CD14-positive monocyte (primary cell): ENCODE data around the gene PSMB5. TPM values are rescaled to one million over a fixed set of nuclear protein-coding genes. Genes with fewer than 3 reads are reported as not detected.

Experiments
- DNase-seq, 3 donors: peaks; one replicate each; pipeline ENCODE4 v3.0.0-alpha.2; 2011 to 2022
- H2AFZ ChIP-seq: 2 replicates; pipeline ENCODE4 v1.6.0; 2012; ENCODE audit warnings: mild to moderate bottlenecking, low read depth, low read length, inconsistent platforms; ENCODE audit not compliant: insufficient read depth, poor library complexity, severe bottlenecking
- H3K27ac ChIP-seq, 2 donors: 1 replicate in 1 of 2; 2 replicates in 1 of 2; pipeline ENCODE4 v1.5.1; 2012 to 2013; ENCODE audit warnings: low read length in 2 of 2, control low read depth in 1 of 2, inconsistent platforms in 1 of 2, low read depth in 1 of 2, mild to moderate bottlenecking in 1 of 2
- H3K27me3 ChIP-seq, 2 donors: one replicate each; pipeline versions ENCODE4 v1.6.0 to v1.6.1; 2011 to 2013; ENCODE audit warnings: low read length in 2 of 2; ENCODE audit not compliant: control insufficient read depth in 2 of 2, insufficient read depth in 2 of 2
- H3K36me3 ChIP-seq, 2 donors: replicated peaks in 1 of 2; 1 replicate in 1 of 2; 2 replicates in 1 of 2; pipeline versions ENCODE4 v1.5.1 to v1.6.1; 2012 to 2013; ENCODE audit warnings: low read length in 2 of 2, control low read depth in 1 of 2, inconsistent platforms in 1 of 2, mild to moderate bottlenecking in 1 of 2; ENCODE audit not compliant: insufficient read depth in 2 of 2, control insufficient read depth in 1 of 2
- H3K4me1 ChIP-seq, 2 donors: 1 replicate in 1 of 2; 2 replicates in 1 of 2; pipeline versions ENCODE4 v1.5.1 to v1.6.1; 2012 to 2013; ENCODE audit warnings: low read length in 2 of 2, control low read depth in 1 of 2, inconsistent platforms in 1 of 2, mild to moderate bottlenecking in 1 of 2, moderate library complexity in 1 of 2; ENCODE audit not compliant: insufficient read depth in 2 of 2, control insufficient read depth in 1 of 2
- H3K4me2 ChIP-seq: replicated peaks from 2 replicates; pipeline ENCODE3; 2012; ENCODE audit warnings: low read length, moderate library complexity, mild to moderate bottlenecking; ENCODE audit not compliant: poor library complexity, severe bottlenecking; ENCODE audit errors: extremely low read depth
- H3K4me3 ChIP-seq, 3 experiments: fragments of 200-600 bp in 1 of 3; sonication (generic) in 1 of 3; replicated peaks in 1 of 3; 1 replicate in 2 of 3; 2 replicates in 1 of 3; pipeline ENCODE4 v1.5.1; 2011 to 2013; ENCODE audit warnings: low read length in 3 of 3, mild to moderate bottlenecking in 3 of 3, control low read depth in 2 of 3, low read depth in 2 of 3, inconsistent platforms in 1 of 3, moderate library complexity in 1 of 3
- H3K79me2 ChIP-seq: 2 replicates; pipeline ENCODE4 v1.6.0; 2012; ENCODE audit warnings: mild to moderate bottlenecking, control low read depth, inconsistent platforms, low read length, moderate library complexity; ENCODE audit not compliant: insufficient read depth
- H3K9ac ChIP-seq: 2 replicates; pipeline ENCODE4 v1.6.0; 2017; ENCODE audit warnings: low read length, mild to moderate bottlenecking; ENCODE audit not compliant: insufficient read depth, poor library complexity, severe bottlenecking
- H3K9me3 ChIP-seq, 2 donors: replicated peaks in 1 of 2; 1 replicate in 1 of 2; 2 replicates in 1 of 2; pipeline versions ENCODE4 v1.5.1 to v1.6.1; 2012 to 2013; ENCODE audit warnings: low read length in 2 of 2, control low read depth in 1 of 2; ENCODE audit not compliant: control insufficient read depth in 1 of 2, insufficient read depth in 1 of 2
- H4K20me1 ChIP-seq: 2 replicates; pipeline ENCODE4 v1.6.0; 2012; ENCODE audit warnings: mild to moderate bottlenecking, low read length, control low read depth, moderate library complexity; ENCODE audit not compliant: insufficient read depth
- H3K27ac Mint-ChIP-seq, 7 donors: one replicate each; pipeline ENCODE4 v1.8.0; 2020; ENCODE audit warnings: mild to moderate bottlenecking in 7 of 7, mixed read lengths in 7 of 7, moderate library complexity in 6 of 7, inconsistent platforms in 2 of 7
- H3K27me3 Mint-ChIP-seq, 3 donors: one replicate each; pipeline ENCODE4 v1.8.0; 2021 to 2022; ENCODE audit warnings: low read depth in 3 of 3, mild to moderate bottlenecking in 3 of 3, mixed read lengths in 3 of 3, moderate library complexity in 3 of 3, inconsistent platforms in 1 of 3
- H3K36me3 Mint-ChIP-seq, 2 donors: one replicate each; pipeline ENCODE4 v1.8.0; 2020; ENCODE audit warnings: mixed read lengths in 2 of 2, inconsistent platforms in 1 of 2, mild to moderate bottlenecking in 1 of 2
- H3K4me1 Mint-ChIP-seq: one replicate; pipeline ENCODE4 v1.8.0; 2020; ENCODE audit warnings: mild to moderate bottlenecking, mixed read lengths
- H3K4me3 Mint-ChIP-seq, 2 donors: one replicate each; pipeline ENCODE4 v1.8.0; 2020; ENCODE audit warnings: mild to moderate bottlenecking in 2 of 2, mixed read lengths in 2 of 2, moderate library complexity in 1 of 2
- H3K9me3 Mint-ChIP-seq, 7 donors: one replicate each; pipeline ENCODE4 v1.8.0; 2020 to 2022; ENCODE audit warnings: mixed read lengths in 7 of 7, mild to moderate bottlenecking in 6 of 7, moderate library complexity in 6 of 7, inconsistent platforms in 2 of 7
- CTCF ChIP-seq: fragments of 200-600 bp; IDR thresholded peaks from one replicate; pipeline ENCODE4 v1.8.0; 2022; ENCODE audit warnings: antibody characterized with exemption, mild to moderate bottlenecking
- WGBS: methylation state at CpG from one replicate; pipeline ENCODE4 v1.1.5; 2013; ENCODE audit warnings: missing lambda C conversion rate; ENCODE audit not compliant: insufficient coverage; 5-methylcytosine and 5-hydroxymethylcytosine counted together
- intact Hi-C, 2 donors: fragments of 100-400 bp; cut with micrococcal nuclease; formaldehyde crosslinking; loops; one replicate each; pipeline versions ENCODE4 v1.15.0 to v1.15.1; 2023
- polyA plus RNA-seq, 3 donors: library from polyadenylated mRNA; depleted of rRNA in 1 of 3; unstranded in 2 of 3; stranded (reverse) in 1 of 3; fragments of 300-500 nt in 2 of 3; fragments of >200 nt in 1 of 3; fragmentation: Illumina TruSeq in 2 of 3; gene quantifications; 1 replicate in 2 of 3; 2 replicates in 1 of 3; pipeline ENCODE4 v1.2.3, GENCODE V29; 2012 to 2021

PSMB5 gene
- polyA plus RNA-seq, 3 donors, result 16.8 to 61.8 (median 57.6) TPM

GRCh38 chr14:22978981-22979671 is 55.6 kb downstream of the PSMB5 start:
- H3K27ac ChIP-seq, result no peak overlapping the region
- no peak overlapping the region for H3K9ac ChIP-seq

GRCh38 chr14:22978487-22978837 is 56.2 kb downstream of the PSMB5 start:
- Mint-ChIP-seq H3K4me3 (no peak overlapping the region), H3K9me3 (peaks cover 0 to 5% (median 3%) of the 10 kb centered on the region in 7 donors), H3K36me3 (no peaks in the 10 kb centered on the region), H3K27ac (no peak overlapping the region), H3K4me1 (peaks cover 6% of the 10 kb centered on the region), H3K27me3 (peaks cover 34 to 47% (median 40%) of the 10 kb centered on the region in 3 donors)
- Histone ChIP-seq H3K4me2 (no peak overlapping the region), H3K27me3 (peaks cover 33 to 57% of the 10 kb centered on the region in 2 donors), H3K4me1 (peaks cover 25 to 26% of the 10 kb centered on the region in 2 donors), H3K36me3 (no peaks in the 10 kb centered on the region), H3K9ac (no peak overlapping the region), H3K27ac (no peak overlapping the region), H3K4me3 (no peak overlapping the region), H3K79me2 (no peaks in the 10 kb centered on the region), H4K20me1 (no peaks in the 10 kb centered on the region), H2AFZ (no peak overlapping the region), H3K9me3 (peaks cover 0 to 4% of the 10 kb centered on the region in 2 donors)
- intact Hi-C loops, result no loop called here
- DNase-seq, result no peak
- no peak for TF ChIP-seq CTCF
- WGBS, result 90% methylated on average over 1 of the region's 3 CpGs

More at GRCh38 chr14:22978981-22979671, 55.6 kb downstream of the PSMB5 start:
- no peak for TF ChIP-seq CTCF
- Mint-ChIP-seq H3K27me3 (peaks cover 34 to 47% (median 40%) of the 10 kb centered on the region in 3 donors), H3K9me3 (peaks cover 0 to 5% (median 3%) of the 10 kb centered on the region in 7 donors), H3K4me1 (peaks cover 6% of the 10 kb centered on the region), H3K4me3 (peak overlapping the region in 1 of 2 donors; percentile 79), H3K27ac (no peak overlapping the region), H3K36me3 (no peaks in the 10 kb centered on the region)
- Histone ChIP-seq H3K9me3 (peaks cover 0 to 4% of the 10 kb centered on the region in 2 donors), H3K79me2 (no peaks in the 10 kb centered on the region), H3K4me2 (no peak overlapping the region), H4K20me1 (no peaks in the 10 kb centered on the region), H2AFZ (no peak overlapping the region), H3K27me3 (peaks cover 33 to 57% of the 10 kb centered on the region in 2 donors), H3K4me1 (peaks cover 25 to 27% of the 10 kb centered on the region in 2 donors), H3K36me3 (no peaks in the 10 kb centered on the region), H3K4me3 (no peak overlapping the region)
- intact Hi-C loops, result no loop called here
- no peak for DNase-seq
- 100% methylated on average over 3 of the region's 5 CpGs for WGBS
